GM12892 (cell line): Measurements from ENCODE around the gene TMEM196.

Experiments
- POLR2A ChIP-seq: IDR thresholded peaks from 2 replicates; pipeline ENCODE4 v1.6.1; 2011; ENCODE audit warnings: low read depth, low read length, control low read depth
- POLR2AphosphoS5 ChIP-seq: IDR thresholded peaks from 2 replicates; pipeline ENCODE4 v1.6.1; 2011; ENCODE audit warnings: low read depth, low read length, control low read depth
- TAF1 ChIP-seq: IDR thresholded peaks from 2 replicates; pipeline ENCODE4 v1.6.1; 2011; ENCODE audit warnings: low read depth, mild to moderate bottlenecking, control low read depth, low read length, borderline replicate concordance

GRCh38 chr7:19762631-19763030 is 10.8 kb downstream of the TMEM196 start:
- no peak for TF ChIP-seq TAF1
- no peak for TF ChIP-seq POLR2AphosphoS5
- no peak for TF ChIP-seq POLR2A
